Upper lobe of left lung (tissue), 4 donors: ENCODE data around the gene TBC1D5.

Experiments
- CTCF ChIP-seq, 6 experiments: fragments of 450-650 bp in 4 of 6; fragments of 200-600 bp in 2 of 6; sonication (generic) in 2 of 6; IDR thresholded peaks; one replicate each; pipeline ENCODE4 v1.5.1; 2016 to 2019; ENCODE audit warnings: antibody characterized with exemption in 6 of 6
- POLR2AphosphoS5 ChIP-seq, 2 donors: sonication (generic); formaldehyde crosslinking; IDR thresholded peaks; one replicate each; pipeline ENCODE4 v1.5.1; 2017; ENCODE audit warnings: antibody characterized with exemption in 2 of 2

GRCh38 chr3:17607905-17608304 is 134.5 kb downstream of the TBC1D5 start:
- TF ChIP-seq CTCF (IDR thresholded peaks at IDR 0.05), result no peak
- no peak for TF ChIP-seq POLR2AphosphoS5 (IDR thresholded peaks at IDR 0.05)
